H9 (cell line): ENCODE results near the gene BPIFB2. TPM values are rescaled to one million over a fixed set of nuclear protein-coding genes. Genes with fewer than 3 reads are reported as not detected.

Experiments
- DNase-seq: peaks from one replicate; pipeline ENCODE4 v3.0.0-alpha.2; 2017
- H2AFZ ChIP-seq: one replicate; pipeline ENCODE4 v1.6.1; 2013; ENCODE audit warnings: mild to moderate bottlenecking, low read length, control low read depth, moderate library complexity
- H2AK5ac ChIP-seq: 2 replicates; pipeline ENCODE4 v1.6.1; 2013; ENCODE audit warnings: low read length, control low read depth, mixed read lengths; ENCODE audit not compliant: insufficient read length
- H2BK120ac ChIP-seq: one replicate; pipeline ENCODE4 v1.6.1; 2013; ENCODE audit warnings: low read depth, mild to moderate bottlenecking, low read length, control low read depth, inconsistent platforms; ENCODE audit not compliant: poor library complexity, severe bottlenecking
- H2BK12ac ChIP-seq: 2 replicates; pipeline ENCODE4 v1.6.1; 2013; ENCODE audit warnings: low read length, control low read depth, mixed read lengths, low read depth; ENCODE audit not compliant: insufficient read length
- H2BK15ac ChIP-seq: 2 replicates; pipeline ENCODE4 v1.6.1; 2013; ENCODE audit warnings: low read depth, low read length, control low read depth
- H2BK20ac ChIP-seq: one replicate; pipeline ENCODE4 v1.6.1; 2013; ENCODE audit warnings: low read depth, mild to moderate bottlenecking, low read length, control low read depth, inconsistent platforms; ENCODE audit not compliant: poor library complexity, severe bottlenecking
- H2BK5ac ChIP-seq: 2 replicates; pipeline ENCODE4 v1.6.1; 2013; ENCODE audit warnings: low read length, control low read depth, mixed read lengths; ENCODE audit not compliant: insufficient read length
- H3K14ac ChIP-seq: 2 replicates; pipeline ENCODE4 v1.6.1; 2013; ENCODE audit warnings: low read length, control low read depth; ENCODE audit not compliant: insufficient read depth
- H3K18ac ChIP-seq: 2 replicates; pipeline ENCODE4 v1.6.1; 2013; ENCODE audit warnings: low read depth, mild to moderate bottlenecking, mixed read lengths, low read length, control low read depth; ENCODE audit not compliant: insufficient read length
- H3K23ac ChIP-seq: 2 replicates; pipeline ENCODE4 v1.6.1; 2013; ENCODE audit warnings: low read length, control low read depth, mixed read lengths, low read depth; ENCODE audit not compliant: insufficient read length
- H3K23me2 ChIP-seq: 2 replicates; pipeline ENCODE4 v1.6.1; 2013; ENCODE audit warnings: low read depth, mild to moderate bottlenecking, mixed read lengths, low read length, control low read depth; ENCODE audit not compliant: insufficient read length, poor library complexity, severe bottlenecking
- H3K27ac ChIP-seq: 2 replicates; pipeline ENCODE4 v1.5.1; 2013; ENCODE audit warnings: low read length, control low read depth, mixed read lengths, low read depth; ENCODE audit not compliant: insufficient read length
- H3K27me3 ChIP-seq: 2 replicates; pipeline ENCODE4 v1.6.1; 2013; ENCODE audit warnings: low read length, control low read depth, inconsistent platforms; ENCODE audit not compliant: insufficient read depth
- H3K4ac ChIP-seq: 2 replicates; pipeline ENCODE4 v1.6.1; 2013; ENCODE audit warnings: low read depth, mild to moderate bottlenecking, control low read depth, inconsistent platforms, low read length, moderate library complexity
- H3K4me1 ChIP-seq: 2 replicates; pipeline ENCODE4 v1.6.1; 2013; ENCODE audit warnings: low read length, control low read depth, inconsistent platforms; ENCODE audit not compliant: insufficient read depth
- H3K4me2 ChIP-seq: 2 replicates; pipeline ENCODE4 v1.6.1; 2013; ENCODE audit warnings: low read length, control low read depth, mixed read lengths; ENCODE audit not compliant: insufficient read length, insufficient read depth
- H3K56ac ChIP-seq: 2 replicates; pipeline ENCODE4 v1.6.1; 2013; ENCODE audit warnings: low read depth, mild to moderate bottlenecking, mixed read lengths, low read length, control low read depth; ENCODE audit not compliant: insufficient read length
- H3K79me1 ChIP-seq: 2 replicates; pipeline ENCODE4 v1.6.1; 2013; ENCODE audit warnings: low read depth, mild to moderate bottlenecking, moderate library complexity, low read length, control low read depth, inconsistent platforms; ENCODE audit not compliant: insufficient read depth, poor library complexity, severe bottlenecking
- H3K79me2 ChIP-seq: 2 replicates; pipeline ENCODE4 v1.6.1; 2013; ENCODE audit warnings: low read length, control low read depth, inconsistent platforms; ENCODE audit not compliant: insufficient read depth
- H3K9ac ChIP-seq: 2 replicates; pipeline ENCODE4 v1.6.1; 2013; ENCODE audit warnings: low read length, control low read depth, mixed read lengths; ENCODE audit not compliant: insufficient read length; ENCODE audit errors: extremely low read depth
- H3K9me3 ChIP-seq: one replicate; pipeline ENCODE4 v1.6.1; 2013; ENCODE audit warnings: low read depth, low read length, inconsistent platforms; ENCODE audit not compliant: control insufficient read depth
- H3T11ph ChIP-seq: one replicate; pipeline ENCODE4 v1.6.1; 2013; ENCODE audit warnings: mild to moderate bottlenecking, low read length, control low read depth, inconsistent platforms
- H4K20me1 ChIP-seq: one replicate; pipeline ENCODE4 v1.6.1; 2013; ENCODE audit not compliant: control insufficient read depth, insufficient read length, insufficient read depth
- H4K5ac ChIP-seq: 2 replicates; pipeline ENCODE4 v1.6.1; 2013; ENCODE audit warnings: low read depth, mild to moderate bottlenecking, mixed read lengths, low read length, control low read depth; ENCODE audit not compliant: insufficient read length
- H4K8ac ChIP-seq: replicated peaks from 2 replicates; pipeline ENCODE4 v1.6.1; 2013; ENCODE audit warnings: low read length, control low read depth, mixed read lengths, low read depth; ENCODE audit not compliant: insufficient read length
- H4K91ac ChIP-seq: 2 replicates; pipeline ENCODE4 v1.6.1; 2013; ENCODE audit warnings: low read depth, mild to moderate bottlenecking, moderate library complexity, mixed read lengths, low read length, control low read depth; ENCODE audit not compliant: insufficient read length
- H3K27ac Mint-ChIP-seq, 3 experiments: 2 replicates in 2 of 3; 3 replicates in 1 of 3; pipeline ENCODE4 v1.8.0; 2020 to 2021; ENCODE audit warnings: mixed read lengths in 3 of 3, mild to moderate bottlenecking in 1 of 3, moderate library complexity in 1 of 3
- H3K27me3 Mint-ChIP-seq: 2 replicates; pipeline ENCODE4 v1.8.0; 2021; ENCODE audit warnings: low read depth, mild to moderate bottlenecking, moderate library complexity, mixed read lengths
- H3K36me3 Mint-ChIP-seq, 3 experiments: 2 replicates in 2 of 3; 3 replicates in 1 of 3; pipeline ENCODE4 v1.8.0; 2020 to 2021; ENCODE audit warnings: low read depth in 3 of 3, mixed read lengths in 3 of 3; ENCODE audit not compliant: insufficient read depth in 1 of 3
- H3K4me1 Mint-ChIP-seq, 2 experiments: 2 replicates each; pipeline ENCODE4 v1.8.0; 2020; ENCODE audit warnings: mixed read lengths in 2 of 2
- H3K4me3 Mint-ChIP-seq, 2 experiments: 2 replicates in 1 of 2; 3 replicates in 1 of 2; pipeline ENCODE4 v1.8.0; 2020 to 2021; ENCODE audit warnings: mild to moderate bottlenecking in 2 of 2, mixed read lengths in 2 of 2, moderate library complexity in 1 of 2
- H3K9me3 Mint-ChIP-seq, 2 experiments: 2 replicates in 1 of 2; 3 replicates in 1 of 2; pipeline ENCODE4 v1.8.0; 2020; ENCODE audit warnings: mild to moderate bottlenecking in 2 of 2, mixed read lengths in 2 of 2, moderate library complexity in 1 of 2
- CTCF ChIP-seq: fragments of 200-600 bp; sonication (generic); conservative IDR thresholded peaks from 3 replicates; pipeline ENCODE4 v1.8.0; 2021; ENCODE audit warnings: antibody characterized with exemption, mild to moderate bottlenecking
- WGBS: extraction: QIAGEN DNeasy Blood & Tissue Kit; methylation state at CpG from one replicate; pipeline ENCODE4 v1.1.7; 2013; ENCODE audit warnings: missing lambda C conversion rate, low lambda C conversion rate, mixed read lengths; ENCODE audit not compliant: insufficient read length; ENCODE audit errors: extremely low coverage; 5-methylcytosine and 5-hydroxymethylcytosine counted together
- total RNA-seq: library from RNA; stranded (reverse); gene quantifications from 2 replicates; pipeline ENCODE4 v1.2.1, GENCODE V29; 2021

BPIFB2 gene
- total RNA-seq, 1 experiment from 2014 or later: not detected

- Histone ChIP-seq H3K79me1 (no peaks in the 10 kb centered on the region), H4K5ac (no peak overlapping the region), H3K4me1 (peaks cover 4% of the 10 kb centered on the region; the same call in 1 of the 2 replicates), H4K8ac (no peak overlapping the region), H2AK5ac (no peak overlapping the region), H2BK20ac (no peak overlapping the region), H3K9ac (no peak overlapping the region), H3K79me2 (no peaks in the 10 kb centered on the region), H4K91ac (no peak overlapping the region), H3K18ac (peak overlapping the region; percentile 29), H3K23ac (no peak overlapping the region), H2BK120ac (no peak overlapping the region), H3K56ac (no peak overlapping the region), H2BK5ac (no peak overlapping the region), H3K9me3 (no peaks in the 10 kb centered on the region), H2BK15ac (no peak overlapping the region), H3K4me2 (no peak overlapping the region), H2AFZ (peak overlapping the region; percentile 77), H3K4ac (no peak overlapping the region), H3K27ac (no peak overlapping the region), H4K20me1 (no peaks in the 10 kb centered on the region), H3T11ph (no peak overlapping the region), H2BK12ac (peak overlapping the region; percentile 4), H3K14ac (no peak overlapping the region), H3K23me2 (no peaks in the 10 kb centered on the region), H3K27me3 (no peaks in the 10 kb centered on the region; the same call in 1 of the 2 replicates)
- Mint-ChIP-seq H3K27me3 (peaks cover 2% of the 10 kb centered on the region; the same call in 1 of the 2 replicates), H3K9me3 (peaks cover 6 to 9% of the 10 kb centered on the region in 2 experiments), H3K4me3 (no peak overlapping the region), H3K4me1 (peaks cover 14 to 21% of the 10 kb centered on the region in 2 experiments), H3K27ac (no peak overlapping the region), H3K36me3 (peaks cover 0 to 6% (median 5%) of the 10 kb centered on the region in 3 experiments; a peak in 5 of 7 replicates)
- no CpG with 5 or more reads among the region's 6 CpGs for WGBS
- TF ChIP-seq CTCF: no peak
- DNase-seq: peak; percentile 22
Measured at GRCh38 chr20:32971703-32972161, 35.8 kb upstream of the BPIFB2 start.
